GM12891 (cell line): ENCODE data around the gene CD28.

Experiments
- DNase-seq: peaks from one replicate; pipeline ENCODE4 v3.0.0; 2011; ENCODE audit warnings: low spot score; ENCODE audit not compliant: insufficient read length
- FAIRE-seq: peaks from 2 replicates; lab custom pipeline; 2011; peaks lifted over from hg19 to GRCh38; lab: Jason Lieb, UNC
- PAX5 ChIP-seq: IDR thresholded peaks from 2 replicates; pipeline ENCODE4 v1.6.1; 2011; ENCODE audit warnings: low read length, moderate library complexity, mild to moderate bottlenecking; ENCODE audit not compliant: insufficient read depth, severe bottlenecking
- POLR2A ChIP-seq: IDR thresholded peaks from 2 replicates; pipeline ENCODE4 v1.6.1; 2011; ENCODE audit warnings: low read depth, low read length, control low read depth
- POLR2AphosphoS5 ChIP-seq: IDR thresholded peaks from 2 replicates; pipeline ENCODE4 v1.6.1; 2011; ENCODE audit warnings: low read depth, low read length, control low read depth
- POU2F2 ChIP-seq: IDR thresholded peaks from 2 replicates; pipeline ENCODE4 v1.6.1; 2011; ENCODE audit warnings: low read depth, mild to moderate bottlenecking, control low read depth, low read length, moderate library complexity
- SPI1 ChIP-seq: IDR thresholded peaks from 2 replicates; pipeline ENCODE4 v1.6.1; 2011; ENCODE audit warnings: low read depth, low read length, control low read depth
- TAF1 ChIP-seq: IDR thresholded peaks from 2 replicates; pipeline ENCODE4 v1.6.1; 2011; ENCODE audit warnings: low read depth, low read length, control low read depth

Gene CD28

DNA sequence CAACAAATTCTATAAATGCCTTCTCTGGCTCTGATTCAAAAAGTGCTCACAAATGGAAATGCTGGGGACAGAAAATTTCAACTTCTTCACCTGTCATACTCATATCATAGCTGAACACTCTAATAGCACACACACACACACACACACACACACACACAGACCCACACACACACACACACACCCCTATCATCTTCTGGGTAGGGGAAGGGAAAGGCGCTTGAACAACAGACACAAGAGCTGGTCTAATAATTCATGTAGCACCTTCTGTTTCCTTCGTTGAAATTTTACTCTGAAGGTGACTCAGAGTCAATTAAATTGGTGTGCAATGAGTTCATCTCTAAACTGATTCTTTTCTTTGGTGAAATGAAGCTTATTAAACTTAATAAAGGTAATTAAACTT, 32.9 kb downstream of the CD28 start:
- TF ChIP-seq POU2F2 = no peak
- no peak for TF ChIP-seq TAF1
- no peak for TF ChIP-seq PAX5
- no peak for TF ChIP-seq POLR2AphosphoS5
- TF ChIP-seq POLR2A = no peak
- no peak for TF ChIP-seq SPI1
- FAIRE-seq = peak; percentile 13
- no peak for DNase-seq

DNA sequence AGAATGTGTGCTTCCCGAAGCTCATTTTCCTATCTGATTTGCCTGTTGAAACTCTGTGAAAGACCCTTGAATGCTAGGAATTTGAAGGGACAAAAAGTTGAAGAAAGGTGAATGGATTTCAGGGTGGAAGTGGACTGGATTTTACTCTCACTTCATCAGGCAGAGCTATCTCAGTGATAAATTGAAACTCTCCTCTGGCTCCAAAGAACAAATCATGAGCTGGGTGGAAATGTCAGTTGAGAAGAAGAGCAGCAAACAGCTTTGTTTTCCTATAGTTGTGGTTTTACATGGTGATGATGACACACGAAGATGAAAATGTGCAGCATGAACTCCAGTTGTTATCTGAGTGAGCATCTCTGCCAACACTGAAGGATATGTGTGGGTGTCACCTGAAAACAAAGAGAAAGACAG, 34.4 kb downstream of the CD28 start:
- FAIRE-seq (peak; percentile 74), DNase-seq (no peak)
- TF ChIP-seq POLR2AphosphoS5 (no peak), PAX5 (no peak), TAF1 (no peak), POLR2A (no peak), POU2F2 (no peak), SPI1 (no peak)

DNA sequence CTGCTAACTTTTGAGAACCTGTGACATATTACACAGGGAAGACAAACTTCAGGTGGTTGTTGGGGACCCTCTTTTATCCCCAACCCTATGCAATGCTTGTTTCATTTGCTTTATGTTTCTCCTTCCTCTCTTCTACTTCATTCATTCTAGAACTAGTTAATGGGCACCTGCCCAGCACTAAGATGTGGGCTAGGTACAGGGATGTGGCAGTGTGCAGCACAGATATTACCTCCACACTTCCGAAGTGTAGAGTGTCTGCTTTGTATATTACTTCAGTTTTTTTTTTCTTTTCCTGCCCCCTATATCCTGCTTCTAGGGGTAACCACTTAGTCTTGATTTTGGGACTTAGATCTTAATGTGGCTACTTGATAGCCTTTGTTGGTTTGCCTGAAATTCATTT, 35.1 kb downstream of the CD28 start:
- TF ChIP-seq SPI1 = no peak
- DNase-seq (no peak), FAIRE-seq (no peak)

DNA sequence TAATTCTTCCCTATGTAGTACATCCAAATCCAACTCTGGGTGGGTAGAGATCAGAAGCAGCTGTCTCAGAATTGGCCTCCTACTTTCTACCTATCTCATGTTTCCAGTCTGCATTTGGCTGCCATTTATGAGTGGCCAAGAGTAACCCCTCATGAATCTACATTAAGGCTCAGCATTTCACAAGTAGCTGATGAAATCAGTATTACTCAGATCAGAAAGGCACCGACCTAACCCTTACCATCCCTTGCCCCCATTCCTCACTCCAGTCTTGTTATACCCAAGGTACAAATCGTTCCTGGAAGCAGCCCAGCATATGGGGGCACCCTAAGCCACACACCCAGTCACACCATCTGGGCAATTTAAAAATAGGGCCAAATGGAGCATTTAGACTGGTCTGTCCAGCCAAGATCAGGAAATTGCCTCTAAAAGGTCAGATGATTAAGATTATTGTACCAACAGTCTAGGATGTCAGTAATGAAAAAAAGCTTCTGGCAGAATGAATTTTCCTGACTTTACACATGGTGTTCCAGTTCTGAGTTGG, 37.1 kb downstream of the CD28 start:
- FAIRE-seq = no peak
- DNase-seq = no peak
- TF ChIP-seq SPI1 (no peak), PAX5 (no peak), POLR2AphosphoS5 (no peak), TAF1 (no peak)

DNA sequence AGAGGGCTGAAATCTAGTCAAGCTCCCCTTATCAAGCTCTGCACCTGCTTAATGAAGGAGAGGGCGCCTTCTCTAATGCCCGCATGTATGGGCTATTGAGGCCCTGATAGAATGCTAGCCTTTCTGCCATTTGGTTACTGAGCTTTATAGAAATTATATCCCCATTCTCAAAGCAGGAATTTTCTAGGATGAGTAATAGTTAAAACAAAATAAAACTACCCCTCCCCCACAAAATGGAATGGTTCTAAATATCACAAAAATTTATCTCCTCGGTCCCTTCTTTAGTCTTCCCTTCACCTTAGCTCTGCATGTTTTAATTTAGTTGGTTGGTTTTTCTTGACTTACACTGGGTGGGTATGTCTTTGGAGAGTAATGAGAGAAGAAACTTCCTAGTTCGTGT, 37.7 kb downstream of the CD28 start:
- FAIRE-seq = no peak
- no peak for TF ChIP-seq POLR2A
- no peak for TF ChIP-seq POLR2AphosphoS5
- no peak for TF ChIP-seq TAF1
- no peak for TF ChIP-seq POU2F2
- TF ChIP-seq SPI1 = no peak
- TF ChIP-seq PAX5 = no peak
- no peak for DNase-seq

DNA sequence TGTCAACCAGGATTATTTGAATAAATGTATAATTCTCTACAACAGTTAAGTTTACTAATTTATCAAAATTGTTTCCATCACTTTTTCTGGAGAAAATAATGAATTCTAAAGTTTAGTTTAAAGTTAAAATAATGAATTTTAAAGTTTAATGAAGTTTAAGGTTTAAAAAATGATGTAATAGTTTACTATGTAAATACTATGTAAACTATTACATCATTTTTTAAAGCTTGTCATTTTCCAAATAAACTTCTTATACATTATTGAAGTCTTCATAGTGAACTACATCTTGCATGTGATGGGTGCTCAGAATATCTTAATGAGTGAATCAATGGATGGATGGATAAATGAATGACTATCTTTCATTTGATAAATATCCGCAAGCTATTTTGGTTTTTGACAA, 38.8 kb downstream of the CD28 start:
- FAIRE-seq (no peak), DNase-seq (no peak)
- no peak for TF ChIP-seq TAF1

DNA sequence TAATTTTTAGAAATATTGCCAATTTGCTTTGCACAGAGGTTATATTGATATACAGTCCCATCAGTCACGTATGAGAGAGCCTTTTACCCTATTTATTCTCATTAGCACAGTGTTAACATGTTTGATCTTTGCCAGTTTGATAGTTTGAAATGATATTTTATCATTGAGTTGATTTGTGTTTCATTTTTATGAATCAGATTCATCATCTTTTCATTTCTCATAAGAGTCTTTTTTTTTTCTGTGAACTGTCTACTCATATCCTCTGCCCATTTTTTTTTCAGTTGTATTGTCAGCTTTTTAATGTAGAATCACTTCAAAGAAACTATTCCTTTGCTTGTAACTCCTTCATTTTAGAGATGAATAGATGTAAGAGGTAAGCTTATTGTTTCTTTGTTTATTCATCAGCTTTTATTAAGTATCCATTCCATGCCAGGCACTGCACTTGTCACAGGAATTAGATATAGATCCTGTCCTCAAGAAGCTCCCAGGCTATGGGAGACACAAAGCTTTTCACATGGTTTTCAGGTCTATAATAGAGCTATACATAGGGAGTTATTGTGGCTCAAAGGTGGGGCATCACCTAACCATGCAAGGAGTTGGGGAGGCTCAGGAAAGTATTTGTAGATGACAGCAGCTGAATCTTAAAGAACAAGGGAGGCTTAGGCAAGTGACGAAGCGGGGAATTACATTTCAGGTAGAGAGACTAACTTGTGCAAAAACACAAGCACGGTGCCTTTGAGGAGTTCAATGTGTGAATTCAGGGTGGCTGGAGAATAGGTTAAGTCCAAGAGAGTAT, 42.1 kb downstream of the CD28 start:
- no peak for TF ChIP-seq POLR2A
- TF ChIP-seq PAX5 = no peak
- TF ChIP-seq POU2F2 = no peak
- DNase-seq (no peak), FAIRE-seq (no peak)

DNA sequence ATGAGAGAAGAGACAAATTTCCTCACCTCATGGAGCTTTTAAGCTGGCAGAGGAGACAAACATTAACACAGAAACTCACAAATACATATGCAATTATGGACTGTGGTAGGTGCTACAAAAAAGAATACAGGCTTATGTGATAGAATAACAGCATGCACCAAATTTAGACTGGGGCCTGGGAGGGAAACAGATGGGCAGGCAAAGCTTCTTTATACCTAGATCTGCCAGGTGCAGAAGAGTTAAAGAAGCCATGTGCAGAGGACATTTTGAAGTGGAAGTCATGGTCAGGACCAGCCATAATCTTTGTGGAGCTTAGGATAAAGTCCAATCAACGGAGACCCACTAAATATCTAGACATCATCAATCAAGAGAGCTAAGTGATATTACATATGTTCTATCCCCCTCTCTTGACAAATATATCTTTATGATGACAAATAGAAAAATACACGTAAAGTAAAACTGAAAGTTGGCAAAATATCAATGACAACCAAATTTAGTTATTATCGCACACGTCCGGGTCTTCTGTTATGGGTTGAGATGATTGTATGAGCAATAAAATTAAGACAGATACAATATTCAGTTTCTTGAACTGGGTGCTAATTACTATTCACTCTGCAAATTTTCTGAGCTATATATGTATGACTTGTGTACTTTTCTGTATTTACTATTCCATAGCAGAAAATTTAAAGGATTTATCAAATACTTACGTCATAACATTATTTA, 44.1 kb downstream of the CD28 start:
- no peak for FAIRE-seq
- TF ChIP-seq POLR2A = no peak
- no peak for TF ChIP-seq TAF1
- TF ChIP-seq SPI1 = no peak
- no peak for TF ChIP-seq POLR2AphosphoS5
- no peak for TF ChIP-seq PAX5
- TF ChIP-seq POU2F2 = no peak
- no peak for DNase-seq

DNA sequence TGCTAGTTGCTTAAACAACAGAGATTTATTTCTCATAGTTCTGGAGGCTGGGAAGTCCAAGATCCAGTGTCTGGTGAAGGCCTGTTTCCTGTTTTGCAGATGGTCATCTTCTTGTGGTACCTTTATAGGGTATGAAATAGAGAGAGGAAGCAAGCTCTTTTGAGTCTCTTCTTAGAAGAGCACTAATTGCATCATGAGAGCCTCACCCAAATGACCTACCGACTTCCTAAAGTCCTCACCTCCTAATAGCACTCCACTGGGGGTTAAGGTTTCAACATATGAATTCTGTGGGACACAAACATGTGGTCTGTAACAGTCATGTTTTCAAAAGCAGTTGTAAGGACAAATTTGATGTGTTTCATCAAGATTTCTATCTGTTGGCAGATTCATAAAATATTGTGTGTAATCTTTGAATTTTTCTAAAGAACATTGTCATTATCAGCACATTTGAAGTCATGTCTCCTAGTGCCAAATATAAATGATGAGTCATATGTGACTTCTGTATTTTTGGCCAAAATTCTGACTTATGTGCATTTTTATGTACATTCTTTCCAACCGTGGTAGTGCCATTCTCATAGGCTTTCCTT, 45.3 kb downstream of the CD28 start:
- TF ChIP-seq POU2F2 = no peak
- FAIRE-seq = no peak
- DNase-seq = no peak

DNA sequence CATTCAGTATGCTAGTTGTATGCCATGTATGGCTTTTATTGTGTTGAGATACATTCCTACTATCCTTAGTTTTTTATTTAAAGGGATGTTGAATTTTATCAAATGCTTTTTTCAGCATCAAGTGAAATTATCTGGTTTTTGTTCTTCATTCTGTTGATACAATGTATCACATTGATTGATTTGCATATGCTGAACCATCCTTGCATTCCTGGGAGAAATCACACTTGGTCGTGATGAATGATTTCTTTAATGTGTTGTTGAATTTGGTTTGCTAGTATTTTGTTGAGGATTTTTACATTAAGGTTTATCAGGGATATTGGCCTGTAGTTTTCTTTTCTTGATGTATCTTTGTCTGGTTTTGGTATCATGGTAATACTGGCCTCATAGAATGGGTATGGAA, 49.7 kb downstream of the CD28 start:
- no peak for TF ChIP-seq PAX5
- TF ChIP-seq SPI1 = no peak
- no peak for TF ChIP-seq TAF1
- TF ChIP-seq POLR2A = no peak
- no peak for TF ChIP-seq POU2F2
- no peak for TF ChIP-seq POLR2AphosphoS5
- DNase-seq = no peak
- FAIRE-seq = no peak
